Stimulated activated CD8-positive, alpha-beta memory T cell treated with anti-CD3 and anti-CD28 coated beads, Interleukin-15, amount 100 ng/mL, for 48 hours (primary cell): ENCODE data around the gene CAMTA1.
"Not testable (repeated sequence)": the region's sequence is repeated elsewhere in the genome, so short reads cannot be mapped to it uniquely, and the experiment has no call there.

Experiments used
- DNase-seq, 2 donors: peaks; one replicate each; pipeline ENCODE4 v3.0.0-alpha.2; 2020; ENCODE audit warnings: low read depth in 2 of 2

The CAMTA1 gene

GRCh38 chr1:6845786-6846185 lies 60.5 kb downstream of the CAMTA1 start:
- not testable (repeated sequence) for DNase-seq

GRCh38 chr1:6848816-6849215 lies 63.6 kb downstream of the CAMTA1 start:
- no peak for DNase-seq

GRCh38 chr1:6850537-6850936 lies 65.3 kb downstream of the CAMTA1 start:
- DNase-seq = no peak

GRCh38 chr1:6852136-6852890 lies 67.1 kb downstream of the CAMTA1 start:
- no peak for DNase-seq

- no peak for DNase-seq
These were observed 68.9 kb downstream of the CAMTA1 start for GRCh38 chr1:6854166-6854565.

GRCh38 chr1:6857831-6858230 lies 72.6 kb downstream of the CAMTA1 start:
- DNase-seq = no peak

GRCh38 chr1:6858596-6858995 lies 73.3 kb downstream of the CAMTA1 start:
- DNase-seq = no peak

GRCh38 chr1:6859415-6860343 lies 74.4 kb downstream of the CAMTA1 start:
- no peak for DNase-seq

GRCh38 chr1:6860401-6860800 lies 75.1 kb downstream of the CAMTA1 start:
- DNase-seq = no peak

- DNase-seq = no peak
These were observed 75.9 kb downstream of the CAMTA1 start for GRCh38 chr1:6861075-6861724.

GRCh38 chr1:6862906-6863305 lies 77.7 kb downstream of the CAMTA1 start:
- DNase-seq = no peak

GRCh38 chr1:6864166-6864565 lies 78.9 kb downstream of the CAMTA1 start:
- DNase-seq = no peak

- DNase-seq = no peak
These were observed 81.6 kb downstream of the CAMTA1 start for GRCh38 chr1:6866825-6867224.

- no peak for DNase-seq
These were observed 82.1 kb downstream of the CAMTA1 start for GRCh38 chr1:6867321-6867720.

- no peak for DNase-seq
These were observed 82.7 kb downstream of the CAMTA1 start for GRCh38 chr1:6867729-6868659.

GRCh38 chr1:6868660-6869380 lies 83.6 kb downstream of the CAMTA1 start:
- no peak for DNase-seq

- no peak for DNase-seq
These were observed 84.3 kb downstream of the CAMTA1 start for GRCh38 chr1:6869545-6869944.

- DNase-seq = no peak
These were observed 84.8 kb downstream of the CAMTA1 start for GRCh38 chr1:6870086-6870485.

GRCh38 chr1:6870571-6870970 lies 85.3 kb downstream of the CAMTA1 start:
- no peak for DNase-seq

- no peak for DNase-seq
These were observed 86.2 kb downstream of the CAMTA1 start for GRCh38 chr1:6871300-6871972.
